OCI-LY1 (cell line): ENCODE results near the gene TRAPPC14.

ENCODE experiments used
- EZH2 ChIP-seq: fragments of 200-600 bp; sonication (generic), shearing (Covaris generic); IDR thresholded peaks from 2 replicates; pipeline ENCODE4 v1.8.0; 2017; ENCODE audit warnings: borderline replicate concordance, mixed run types, mild to moderate bottlenecking, antibody characterized with exemption, low read length, moderate library complexity, mixed read lengths
- TF ChIP-seq, protein P1 (sequence below): fragments of 200-600 bp; sonication (generic), shearing (Covaris generic); IDR thresholded peaks from 2 replicates; pipeline ENCODE4 v1.5.1; 2017; ENCODE audit warnings: mild to moderate bottlenecking, antibody characterized with exemption, low read length, moderate library complexity, mixed read lengths

GRCh38 chr7:100148559-100149328 lies 9.8 kb downstream of the TRAPPC14 start, which contains the start of gene LAMTOR4:
- TF ChIP-seq, protein P1, sequence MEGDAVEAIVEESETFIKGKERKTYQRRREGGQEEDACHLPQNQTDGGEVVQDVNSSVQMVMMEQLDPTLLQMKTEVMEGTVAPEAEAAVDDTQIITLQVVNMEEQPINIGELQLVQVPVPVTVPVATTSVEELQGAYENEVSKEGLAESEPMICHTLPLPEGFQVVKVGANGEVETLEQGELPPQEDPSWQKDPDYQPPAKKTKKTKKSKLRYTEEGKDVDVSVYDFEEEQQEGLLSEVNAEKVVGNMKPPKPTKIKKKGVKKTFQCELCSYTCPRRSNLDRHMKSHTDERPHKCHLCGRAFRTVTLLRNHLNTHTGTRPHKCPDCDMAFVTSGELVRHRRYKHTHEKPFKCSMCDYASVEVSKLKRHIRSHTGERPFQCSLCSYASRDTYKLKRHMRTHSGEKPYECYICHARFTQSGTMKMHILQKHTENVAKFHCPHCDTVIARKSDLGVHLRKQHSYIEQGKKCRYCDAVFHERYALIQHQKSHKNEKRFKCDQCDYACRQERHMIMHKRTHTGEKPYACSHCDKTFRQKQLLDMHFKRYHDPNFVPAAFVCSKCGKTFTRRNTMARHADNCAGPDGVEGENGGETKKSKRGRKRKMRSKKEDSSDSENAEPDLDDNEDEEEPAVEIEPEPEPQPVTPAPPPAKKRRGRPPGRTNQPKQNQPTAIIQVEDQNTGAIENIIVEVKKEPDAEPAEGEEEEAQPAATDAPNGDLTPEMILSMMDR, result no peak
- TF ChIP-seq EZH2, result no peak
